HG02981 (cell line): Measurements from ENCODE around the gene TMCC3.
"Not testable (repeated sequence)": the region's sequence is repeated elsewhere in the genome, so short reads cannot be mapped to it uniquely, and the experiment has no call there.

Source experiments
- ATAC-seq: cut with Tn5 transposase; IDR thresholded peaks from one replicate; pipeline ENCODE4 v1.9.1; 2021; ENCODE audit warnings: mild to moderate bottlenecking, moderate library complexity; ENCODE audit not compliant: unreplicated experiment

TMCC3 gene

DNA sequence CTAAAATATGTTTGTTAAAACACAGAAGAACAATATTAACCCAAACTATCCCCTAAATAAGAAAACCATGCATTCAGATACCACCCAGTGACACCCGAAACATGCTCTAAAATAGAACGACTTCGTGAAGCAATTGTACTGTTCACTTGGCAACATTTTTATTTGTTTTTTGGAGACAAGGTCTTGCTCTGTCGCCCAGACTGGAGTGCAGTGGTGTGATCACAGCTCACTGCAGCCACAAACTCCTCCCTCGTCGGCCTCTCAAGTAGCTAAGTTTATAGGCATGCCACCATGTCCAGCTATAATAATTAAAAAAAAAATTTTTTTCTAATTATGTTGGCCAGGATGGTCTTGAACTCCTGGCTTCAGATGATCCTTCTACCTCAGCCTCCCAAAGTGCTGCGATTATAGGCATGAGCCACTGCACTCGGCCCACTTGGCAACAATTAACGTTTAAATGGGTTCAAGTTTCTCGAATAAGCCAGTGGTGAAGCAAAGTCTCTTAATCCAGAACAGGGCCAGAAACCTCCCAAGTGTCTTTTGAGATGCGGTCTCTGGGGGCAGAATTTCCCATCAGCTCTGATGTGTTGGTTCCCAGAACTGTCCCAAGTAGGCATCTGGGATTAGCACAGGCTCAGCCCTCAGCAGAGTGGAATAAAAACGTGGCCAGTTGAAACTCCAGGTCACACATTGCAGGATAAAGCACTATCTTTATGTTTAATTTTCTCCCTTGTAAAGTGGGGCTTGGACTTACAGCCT, 74.5 kb downstream of the TMCC3 start:
- ATAC-seq, result no peak

DNA sequence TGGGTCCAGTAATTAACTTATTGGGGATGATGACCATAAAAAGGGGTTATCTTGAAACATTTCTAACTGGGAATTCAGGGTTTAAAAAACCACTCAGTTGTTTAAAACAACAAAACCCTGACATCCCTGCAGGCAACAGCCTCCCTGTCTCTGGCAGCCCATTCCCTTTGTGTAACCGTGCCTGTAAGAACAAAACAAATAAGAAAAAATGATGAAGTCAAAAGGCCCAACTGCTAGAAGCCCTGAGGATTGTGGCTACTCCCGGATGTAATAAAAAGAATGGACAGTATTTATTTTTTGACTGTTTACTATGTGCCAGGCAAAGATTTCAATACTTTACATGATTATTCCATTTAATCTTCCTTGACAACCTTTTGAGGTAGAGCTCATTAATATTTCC, 75.3 kb downstream of the TMCC3 start:
- ATAC-seq, result no peak

DNA sequence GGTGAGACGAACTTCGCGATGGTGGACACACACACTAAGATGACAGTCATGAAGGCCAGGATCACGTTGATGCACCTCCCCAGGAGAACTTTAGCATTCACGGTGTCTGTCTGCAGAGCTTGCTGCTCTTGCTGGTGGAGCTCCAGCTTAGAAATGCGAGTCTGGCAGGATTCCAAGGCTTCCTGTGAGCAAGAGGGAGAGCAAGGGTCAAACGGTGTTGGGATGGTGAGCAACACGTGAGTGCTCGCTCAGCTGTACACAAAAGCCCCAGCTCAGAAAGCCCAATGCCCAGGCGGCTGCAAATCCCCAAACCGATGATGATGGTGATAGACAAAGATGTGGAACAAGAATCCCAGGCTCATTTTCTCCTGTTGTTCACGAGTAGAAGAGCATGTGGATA, 78.8 kb downstream of the TMCC3 start:
- ATAC-seq, result no peak

DNA sequence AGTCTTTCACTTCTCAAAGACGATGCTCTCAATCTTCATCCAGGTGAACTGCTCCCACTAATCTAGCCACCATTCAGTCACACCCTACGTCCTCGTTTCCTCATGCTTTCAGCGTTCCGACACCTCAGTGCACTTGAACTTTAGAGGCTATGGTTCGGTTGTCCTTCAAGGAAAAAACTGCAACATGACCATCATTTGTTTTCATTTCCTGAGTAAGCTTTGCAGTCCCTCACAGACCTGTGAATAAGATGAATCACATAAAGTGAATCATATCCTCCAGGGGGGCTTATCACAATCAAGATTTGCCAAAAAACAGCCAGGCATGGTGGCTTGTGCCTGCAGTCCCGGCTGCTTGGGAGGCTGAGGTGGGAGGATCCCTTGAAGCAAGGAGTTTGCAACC, 80.2 kb downstream of the TMCC3 start:
- ATAC-seq, result no peak

DNA sequence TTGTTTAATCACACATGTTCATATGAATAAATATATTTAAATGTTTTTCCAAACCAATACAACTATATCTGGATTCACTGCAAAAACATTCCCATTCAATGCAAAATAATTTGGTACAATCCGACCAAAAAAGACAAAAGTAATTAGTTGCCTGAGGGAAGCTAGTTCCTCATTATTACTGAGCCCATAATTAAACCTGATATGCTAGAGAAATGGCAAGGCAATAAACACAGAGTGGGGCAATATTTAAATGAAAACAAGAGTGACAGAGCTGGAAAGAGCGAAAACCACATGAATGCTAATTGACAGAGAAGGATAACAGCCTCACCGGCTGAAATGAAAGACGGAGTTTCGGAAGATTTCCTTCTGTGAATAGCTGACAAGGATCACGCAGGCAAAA, 82.6 kb downstream of the TMCC3 start:
- no peak for ATAC-seq

DNA sequence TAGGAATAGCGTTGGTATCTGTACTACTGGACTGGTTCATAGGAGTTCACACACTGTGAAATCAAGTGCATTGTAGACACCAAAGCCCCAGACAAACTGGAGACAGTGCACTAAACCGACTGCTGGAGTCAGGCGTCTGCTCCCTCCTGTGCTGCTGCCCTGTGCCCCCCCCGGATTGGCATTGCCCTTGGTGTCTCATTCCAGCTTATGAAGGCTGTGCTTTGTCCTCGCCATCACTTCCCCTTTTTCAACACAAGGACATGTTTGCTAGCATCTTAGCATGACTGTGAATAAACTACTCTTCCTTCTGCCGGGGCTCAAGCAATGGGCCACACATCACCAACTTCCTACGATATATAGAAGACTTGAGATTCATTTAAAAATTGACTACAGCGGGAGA, 84.0 kb downstream of the TMCC3 start:
- ATAC-seq, result no peak

DNA sequence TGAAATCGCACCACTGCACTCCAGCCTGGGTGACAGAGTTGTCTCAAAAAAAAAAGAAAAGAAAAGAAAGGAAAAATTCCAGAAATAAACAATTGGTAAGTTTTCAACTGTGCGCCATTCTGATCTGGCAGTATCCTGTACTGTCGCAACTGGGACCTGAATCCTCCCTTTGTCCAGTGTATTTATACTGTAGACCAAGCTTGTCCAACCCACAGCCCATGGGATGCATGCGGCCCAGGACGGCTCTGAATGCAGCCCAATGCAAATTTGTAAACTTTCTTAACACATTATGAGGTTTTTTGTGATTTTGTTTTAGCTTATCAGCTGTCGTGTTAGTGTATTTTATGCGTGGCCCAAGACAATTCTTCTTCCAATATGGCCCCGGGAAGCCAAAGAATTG, 84.7 kb downstream of the TMCC3 start:
- ATAC-seq, result no peak

DNA sequence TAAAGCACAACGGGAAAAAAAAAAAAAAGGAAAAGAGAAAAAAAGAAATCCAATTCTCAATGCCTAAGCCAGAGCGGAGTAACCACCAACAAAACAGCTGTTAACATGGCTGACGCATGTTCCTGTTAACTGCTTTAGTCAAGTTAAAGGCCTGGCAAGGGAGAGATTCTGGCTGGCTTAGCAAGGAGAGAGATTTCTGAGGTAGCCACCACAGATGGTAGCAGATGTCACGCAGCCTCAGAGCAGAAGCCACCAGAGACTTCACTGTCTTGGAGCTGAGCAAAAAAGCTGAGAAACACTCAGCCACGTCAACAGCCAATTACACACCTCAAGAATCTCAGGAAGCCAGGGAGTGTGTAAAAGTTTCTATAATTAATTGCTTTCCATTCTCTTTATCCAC, 87.1 kb downstream of the TMCC3 start:
- ATAC-seq, result no peak

DNA sequence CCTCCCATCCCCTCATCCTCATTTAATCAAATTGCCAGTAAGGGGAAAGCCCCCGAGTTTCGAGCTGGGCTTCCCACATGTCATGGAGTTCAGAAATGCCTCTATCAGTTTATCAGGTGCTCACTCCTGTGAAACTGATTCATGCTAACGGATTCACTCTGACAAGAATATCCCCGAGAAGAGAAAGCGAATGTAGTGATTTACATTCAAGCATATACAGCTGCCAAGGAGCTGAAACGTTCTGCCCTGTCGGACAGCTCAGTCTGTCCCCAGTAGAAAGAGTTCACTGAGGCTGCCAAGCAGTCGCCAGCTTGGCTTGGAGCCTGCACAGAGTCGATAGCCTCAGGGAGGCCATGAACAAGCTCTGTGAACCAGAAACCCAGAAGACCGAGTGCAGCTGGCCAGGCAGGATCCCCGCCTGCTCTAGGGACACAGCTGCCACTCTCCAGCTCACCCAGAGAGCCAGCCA, 88.4 kb downstream of the TMCC3 start:
- ATAC-seq, result peak; percentile 81

DNA sequence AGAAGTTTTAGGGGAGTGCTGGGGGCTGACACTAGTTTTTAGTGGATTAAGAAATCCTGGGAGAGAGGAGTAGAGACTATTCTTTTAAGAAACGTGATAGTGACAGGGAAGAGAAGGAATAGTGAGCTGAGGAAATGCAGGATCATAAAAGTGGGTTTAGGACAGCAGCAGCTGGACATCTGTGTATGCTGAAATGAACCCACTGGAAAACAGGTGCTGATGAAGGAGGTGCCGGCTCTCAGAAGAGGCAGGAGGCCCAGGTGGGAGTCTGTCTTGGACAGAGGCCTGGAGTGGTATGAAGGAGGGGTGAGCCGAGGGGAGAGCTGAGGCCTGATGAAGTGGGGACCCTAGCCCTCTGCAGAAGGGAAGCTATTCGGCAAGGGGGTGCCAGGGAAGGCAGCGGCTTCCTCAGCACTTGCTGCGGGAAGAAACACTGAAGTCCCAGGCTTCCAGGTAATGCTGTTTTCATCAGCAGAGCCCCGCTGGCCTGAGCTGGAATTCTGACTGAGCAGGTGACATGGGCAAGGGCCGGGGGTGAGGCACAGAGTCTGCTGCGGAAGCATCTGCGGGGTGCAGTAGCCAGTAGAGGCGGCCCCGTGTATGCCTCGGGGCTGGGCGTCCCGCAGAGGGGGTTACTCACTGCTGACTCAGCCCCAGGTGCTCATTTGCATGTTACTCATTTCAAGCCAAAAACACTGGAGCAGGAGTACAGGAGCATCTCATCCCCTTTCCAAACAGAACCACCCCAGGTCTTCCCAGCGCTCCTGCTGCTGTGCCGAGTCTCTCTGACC, 89.7 kb downstream of the TMCC3 start:
- peak; percentile 61 for ATAC-seq

DNA sequence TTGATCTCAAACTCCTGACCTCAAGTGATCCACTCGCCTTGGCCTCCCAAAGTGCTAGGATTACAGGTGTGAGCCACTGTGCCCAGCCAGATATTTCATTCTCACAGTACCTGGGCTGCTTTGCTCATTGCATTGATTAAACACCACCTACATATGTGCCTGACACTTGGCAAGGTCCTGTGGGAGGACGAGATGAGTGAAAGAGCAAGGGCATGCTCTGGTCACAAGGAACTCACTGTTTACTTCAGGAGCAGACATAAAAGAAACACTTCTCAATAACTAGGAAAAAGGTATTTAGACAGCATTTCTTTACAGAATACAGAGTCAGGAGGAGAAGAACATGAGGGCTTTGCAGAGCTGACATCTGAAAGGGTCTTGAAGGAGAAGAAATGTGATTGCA, 91.7 kb downstream of the TMCC3 start:
- ATAC-seq, result no peak

DNA sequence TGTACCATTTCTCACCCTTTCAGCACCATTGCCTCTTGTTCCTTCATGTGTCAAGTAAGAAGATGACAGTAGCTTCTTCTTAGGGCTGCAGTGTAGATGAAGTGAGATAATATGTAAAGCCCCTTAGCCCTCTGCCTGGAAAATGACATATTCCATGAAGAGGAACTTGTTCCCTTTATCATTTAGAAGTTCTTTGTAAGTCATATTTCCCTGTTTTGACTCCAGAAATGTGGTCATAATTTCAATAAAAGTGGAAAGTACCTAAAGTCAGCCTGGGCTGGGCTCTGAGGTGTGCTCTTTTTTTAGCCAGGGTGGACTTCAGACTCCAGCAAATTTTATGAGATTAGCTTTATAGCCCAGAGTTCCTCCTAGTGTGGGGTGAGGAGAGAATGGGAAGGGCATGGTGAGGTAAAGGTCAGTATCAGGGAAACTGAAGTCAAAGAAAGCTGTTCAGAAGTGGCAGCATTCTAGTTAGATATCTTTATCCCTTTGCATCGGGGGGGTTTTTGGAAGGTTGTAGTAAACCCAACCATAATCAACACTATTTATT, 92.5 kb downstream of the TMCC3 start:
- no peak for ATAC-seq

DNA sequence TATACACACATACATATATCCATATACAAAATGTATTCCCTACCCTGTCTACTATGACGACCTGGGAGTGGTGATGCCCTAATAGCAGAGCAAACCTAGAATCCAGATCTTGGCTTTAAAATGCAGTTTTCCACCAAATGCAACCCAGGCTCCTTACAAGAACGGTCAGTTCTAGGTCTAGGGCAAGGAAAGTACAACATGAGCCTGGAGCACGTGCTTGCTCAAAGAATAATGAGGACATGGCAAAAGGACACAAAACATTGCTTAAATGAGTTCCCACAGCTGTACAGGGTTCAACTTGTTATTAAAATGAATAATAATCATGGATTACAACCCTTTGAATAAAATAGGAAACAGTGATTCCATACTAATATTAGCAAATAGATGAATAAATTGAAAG, 94.7 kb downstream of the TMCC3 start:
- ATAC-seq, result no peak

DNA sequence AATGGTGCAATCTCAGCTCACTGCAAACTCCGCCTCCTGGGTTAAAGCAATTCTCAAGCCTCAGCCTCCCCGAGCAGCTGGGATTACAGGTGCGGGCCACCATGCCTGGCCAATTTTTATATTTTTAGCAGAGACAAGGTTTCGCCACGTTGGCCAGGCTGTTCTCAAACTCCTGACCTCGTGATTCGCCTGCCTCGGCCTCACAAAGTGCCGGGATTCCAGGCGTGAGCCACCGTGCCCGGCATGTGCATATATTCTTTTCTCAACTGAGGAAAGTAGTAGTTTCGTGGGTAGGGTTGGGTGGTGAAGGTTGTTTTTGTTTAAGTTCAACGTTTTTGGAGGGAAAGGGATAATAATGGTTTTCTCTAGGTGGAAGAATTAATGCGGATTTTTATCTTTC, 96.5 kb downstream of the TMCC3 start:
- no peak for ATAC-seq

DNA sequence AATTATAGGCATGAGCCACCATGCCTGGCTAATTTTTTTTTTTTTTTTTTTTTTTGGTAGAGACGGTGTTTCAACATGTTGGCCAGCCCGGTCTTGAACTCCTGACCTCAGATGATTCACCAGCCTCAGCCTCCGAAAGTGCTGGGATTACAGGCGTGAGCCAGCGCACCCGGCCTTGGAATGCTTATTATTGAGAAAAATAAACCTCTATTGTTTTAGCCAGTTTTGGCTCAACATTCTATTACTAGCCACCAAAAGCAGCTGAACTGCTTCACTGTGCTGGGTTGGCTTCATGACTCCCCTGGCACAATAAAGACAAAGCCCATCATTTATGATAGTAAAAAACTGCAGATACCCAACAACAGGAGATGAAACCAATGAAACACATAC, 97.2 kb downstream of the TMCC3 start:
- no peak for ATAC-seq

DNA sequence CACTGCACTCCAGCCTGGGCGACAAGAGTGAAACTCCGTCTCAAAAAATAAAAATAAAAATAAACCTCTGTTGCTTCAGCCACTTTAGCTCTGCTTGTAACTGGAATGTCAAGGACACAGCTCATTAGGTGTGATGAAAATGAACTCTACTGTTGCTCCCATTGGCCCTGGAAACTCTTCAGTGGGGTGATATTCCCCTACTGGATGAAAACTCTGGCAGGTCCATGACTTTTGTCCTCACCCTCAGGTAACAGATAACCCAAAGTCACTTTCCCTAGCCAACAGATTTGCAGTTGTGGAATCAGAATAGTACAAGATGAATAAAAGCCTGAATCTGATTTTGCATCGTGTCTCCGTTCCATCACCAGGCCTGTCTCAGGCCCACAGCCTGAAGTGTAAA, 98.5 kb downstream of the TMCC3 start:
- no peak for ATAC-seq

DNA sequence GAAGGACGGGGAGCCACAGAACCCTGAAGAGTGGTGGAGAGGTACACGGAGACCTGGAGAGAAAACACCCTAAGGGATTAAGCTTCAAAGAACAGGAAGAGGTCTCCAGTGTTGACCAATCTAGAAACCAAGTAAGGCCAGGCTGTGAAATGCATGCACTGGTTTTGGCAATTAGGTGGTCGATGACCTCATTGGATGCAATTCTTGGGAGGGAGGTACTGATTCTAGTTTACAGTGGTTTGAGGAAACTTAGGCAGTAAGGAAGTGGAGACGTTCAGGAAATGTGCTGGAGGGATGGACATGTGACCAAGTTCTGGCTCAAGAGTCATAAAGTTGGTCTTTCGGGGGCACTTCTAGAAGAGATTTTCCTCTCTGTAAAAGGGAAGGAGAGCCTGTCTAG, 99.4 kb downstream of the TMCC3 start:
- ATAC-seq, result no peak

DNA sequence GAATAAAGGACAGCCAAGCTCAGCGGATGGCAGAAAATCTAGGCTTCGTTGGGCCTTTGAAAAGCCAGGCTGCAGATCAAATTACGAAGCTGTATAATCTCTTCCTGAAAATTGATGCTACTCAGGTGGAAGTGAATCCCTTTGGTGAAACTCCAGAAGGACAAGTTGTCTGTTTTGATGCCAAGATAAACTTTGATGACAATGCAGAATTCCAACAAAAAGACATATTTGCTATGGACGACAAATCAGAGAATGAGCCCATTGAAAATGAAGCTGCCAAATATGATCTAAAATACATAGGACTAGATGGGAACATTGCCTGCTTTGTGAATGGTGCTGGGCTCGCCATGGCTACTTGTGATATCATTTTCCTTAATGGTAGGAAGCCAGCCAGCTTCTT, 101.5 kb downstream of the TMCC3 start:
- not testable (repeated sequence) for ATAC-seq

DNA sequence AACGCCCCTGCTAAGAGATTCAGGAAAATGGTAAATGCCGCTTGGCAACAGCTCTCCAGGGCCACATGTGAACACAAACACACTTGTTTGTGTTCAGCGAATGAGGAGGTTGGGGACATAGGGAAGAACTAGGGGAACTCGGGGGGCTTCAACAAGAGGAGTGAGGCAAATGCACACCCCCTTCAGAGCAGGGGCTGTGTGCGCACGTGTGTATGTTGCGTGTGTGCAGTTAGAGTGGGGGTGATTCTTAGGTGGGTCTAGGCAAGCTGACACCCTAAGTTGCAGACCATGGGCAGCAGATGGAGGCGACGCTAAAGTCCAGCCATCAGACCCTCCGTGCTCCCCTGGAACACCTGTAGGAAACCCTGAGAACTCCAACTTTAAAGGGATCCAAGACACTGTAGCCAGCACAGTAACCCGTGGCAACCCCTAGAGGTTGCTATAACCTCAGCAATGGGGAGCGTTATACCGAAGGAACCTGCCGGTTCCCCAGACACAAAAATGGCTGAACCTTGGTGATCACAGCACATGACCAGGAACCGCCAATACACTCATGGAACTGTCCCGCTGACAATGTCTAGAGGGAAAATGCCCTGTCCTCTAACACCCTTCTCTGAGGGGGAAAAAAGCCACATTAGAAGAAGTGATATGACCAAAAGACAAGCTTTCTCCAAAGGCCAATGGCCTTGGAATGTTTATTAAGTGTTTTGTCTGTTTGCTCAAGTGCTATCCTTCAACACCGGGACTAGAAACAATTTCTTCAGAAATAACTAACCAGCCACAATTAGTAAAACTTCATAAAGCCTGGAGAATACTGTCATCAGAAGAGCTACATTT, 104.2 kb downstream of the TMCC3 start:
- ATAC-seq, result peak; percentile 76

DNA sequence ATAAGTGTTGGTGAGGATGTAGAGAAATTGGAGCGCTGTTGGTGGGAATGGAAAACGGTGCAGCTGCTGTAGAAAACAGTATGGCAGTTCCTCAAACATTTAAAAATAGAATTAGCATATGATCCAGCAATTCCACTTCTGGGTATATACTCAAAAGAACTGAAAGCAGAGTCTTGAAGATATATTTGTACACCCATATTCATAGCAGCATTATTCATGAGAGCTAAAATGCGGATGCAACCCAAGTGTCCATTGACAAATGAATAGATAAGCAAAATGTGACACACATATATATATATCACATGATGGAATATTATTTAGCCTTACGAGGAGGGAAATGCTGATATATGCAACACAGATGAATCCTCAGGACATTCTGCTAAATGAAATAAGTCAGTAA, 106.0 kb downstream of the TMCC3 start:
- no peak for ATAC-seq

DNA sequence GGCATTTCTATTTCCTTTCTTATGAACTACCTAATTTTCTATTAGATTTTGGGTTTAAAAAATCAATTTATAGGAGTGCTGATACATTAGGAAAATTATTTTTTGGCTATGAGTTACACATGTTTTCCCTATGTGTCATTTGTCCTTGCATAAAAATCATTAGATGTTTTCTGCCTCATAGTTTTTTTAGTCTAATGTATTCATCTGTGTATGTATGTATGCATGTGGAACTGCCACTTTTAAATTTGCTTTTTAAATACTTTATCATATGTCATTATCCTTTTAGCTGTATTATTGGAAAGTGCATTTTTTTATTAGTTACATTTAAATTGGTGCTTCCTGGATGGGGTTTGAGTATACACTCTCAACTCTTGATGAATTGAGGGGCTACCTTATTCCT, 112.0 kb downstream of the TMCC3 start:
- no peak for ATAC-seq
